GM10266 (cell line): ENCODE results near the gene FBXO17.

Source experiments
- DNase-seq: peaks from one replicate; pipeline ENCODE4 v3.0.0; 2012; ENCODE audit errors: extremely low spot score
- CTCF ChIP-seq: IDR thresholded peaks from 2 replicates; pipeline ENCODE4 v1.5.1; 2012; ENCODE audit warnings: mild to moderate bottlenecking, low read depth; ENCODE audit not compliant: control insufficient read depth, insufficient read depth; ENCODE audit errors: missing control alignments

Gene FBXO17

GRCh38 chr19:38930776-38931520, 44.6 kb downstream of the FBXO17 start, which contains the start of gene MRPS12:
Gene MRPS12, plus strand, starts transcription at chr19:38930944. Its CDS starts 351 bp downstream, at chr19:38931295.
- no peak for TF ChIP-seq CTCF
- DNase-seq, result peak; percentile 99

GRCh38 chr19:38929929-38930775, 45.4 kb downstream of the FBXO17 start, which contains the start of gene SARS2:
Gene SARS2, minus strand, starts transcription at chr19:38930763. Its CDS starts 27 bp downstream, at chr19:38930736.
- TF ChIP-seq CTCF, result peak; percentile 92
- peak; percentile 98 for DNase-seq

GRCh38 chr19:38928391-38929001, 47.0 kb downstream of the FBXO17 start:
- no peak for TF ChIP-seq CTCF
- no peak for DNase-seq

GRCh38 chr19:38924388-38924787, 51.2 kb downstream of the FBXO17 start:
- no peak for DNase-seq
- TF ChIP-seq CTCF, result no peak

- no peak for TF ChIP-seq CTCF
- DNase-seq, result no peak
Measured at GRCh38 chr19:38922482-38922881, 53.1 kb downstream of the FBXO17 start.

GRCh38 chr19:38921420-38922274, 53.9 kb downstream of the FBXO17 start:
- no peak for TF ChIP-seq CTCF
- no peak for DNase-seq
